GM18526 (cell line): ENCODE results near the gene APC2.

Source experiments
- POLR2A ChIP-seq: IDR thresholded peaks from 3 replicates; pipeline ENCODE4 v1.6.1; 2011; ENCODE audit not compliant: insufficient read length; ENCODE audit errors: extremely low read depth

APC2 gene

GRCh38 chr19:1461862-1462261, 11.9 kb downstream of the APC2 start:
- TF ChIP-seq POLR2A = no peak

DNA sequence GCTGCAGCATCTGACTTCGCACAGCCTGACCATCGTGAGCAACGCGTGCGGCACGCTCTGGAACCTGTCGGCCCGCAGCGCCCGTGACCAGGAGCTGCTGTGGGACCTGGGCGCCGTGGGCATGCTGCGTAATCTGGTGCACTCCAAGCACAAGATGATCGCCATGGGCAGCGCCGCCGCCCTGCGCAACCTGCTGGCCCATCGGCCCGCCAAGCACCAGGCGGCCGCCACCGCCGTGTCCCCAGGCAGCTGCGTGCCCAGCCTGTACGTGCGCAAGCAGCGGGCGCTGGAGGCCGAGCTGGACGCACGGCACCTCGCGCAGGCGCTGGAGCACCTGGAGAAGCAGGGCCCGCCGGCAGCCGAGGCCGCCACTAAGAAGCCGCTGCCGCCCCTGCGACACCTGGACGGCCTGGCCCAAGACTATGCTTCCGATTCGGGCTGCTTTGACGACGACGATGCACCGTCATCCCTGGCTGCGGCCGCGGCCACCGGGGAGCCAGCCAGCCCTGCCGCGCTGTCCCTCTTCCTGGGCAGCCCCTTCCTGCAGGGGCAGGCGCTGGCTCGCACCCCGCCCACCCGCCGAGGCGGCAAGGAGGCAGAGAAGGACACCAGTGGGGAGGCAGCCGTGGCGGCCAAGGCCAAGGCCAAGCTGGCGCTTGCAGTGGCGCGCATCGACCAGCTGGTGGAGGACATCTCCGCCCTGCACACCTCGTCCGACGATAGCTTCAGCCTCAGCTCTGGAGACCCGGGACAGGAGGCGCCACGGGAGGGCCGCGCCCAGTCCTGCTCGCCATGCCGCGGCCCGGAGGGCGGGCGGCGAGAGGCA, 15.5 kb downstream of the APC2 start:
- TF ChIP-seq POLR2A = no peak

DNA sequence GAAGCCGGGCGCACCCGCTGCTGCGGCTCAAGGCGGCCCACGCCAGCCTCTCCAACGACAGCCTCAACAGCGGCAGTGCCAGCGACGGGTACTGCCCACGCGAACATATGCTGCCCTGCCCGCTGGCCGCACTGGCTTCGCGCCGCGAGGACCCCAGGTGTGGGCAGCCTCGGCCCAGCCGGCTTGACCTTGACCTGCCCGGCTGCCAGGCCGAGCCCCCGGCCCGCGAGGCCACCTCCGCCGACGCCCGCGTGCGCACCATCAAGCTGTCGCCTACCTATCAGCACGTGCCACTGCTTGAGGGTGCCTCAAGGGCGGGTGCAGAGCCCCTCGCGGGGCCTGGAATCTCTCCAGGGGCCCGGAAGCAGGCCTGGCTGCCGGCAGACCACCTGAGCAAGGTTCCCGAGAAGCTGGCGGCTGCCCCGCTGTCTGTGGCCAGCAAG, 16.1 kb downstream of the APC2 start:
- no peak for TF ChIP-seq POLR2A

- no peak for TF ChIP-seq POLR2A
Measured at GRCh38 chr19:1466461-1467214, 16.7 kb downstream of the APC2 start.

- no peak for TF ChIP-seq POLR2A
Measured at GRCh38 chr19:1467215-1467489, 17.2 kb downstream of the APC2 start.

GRCh38 chr19:1467490-1468273, 17.8 kb downstream of the APC2 start:
- TF ChIP-seq POLR2A = no peak

DNA sequence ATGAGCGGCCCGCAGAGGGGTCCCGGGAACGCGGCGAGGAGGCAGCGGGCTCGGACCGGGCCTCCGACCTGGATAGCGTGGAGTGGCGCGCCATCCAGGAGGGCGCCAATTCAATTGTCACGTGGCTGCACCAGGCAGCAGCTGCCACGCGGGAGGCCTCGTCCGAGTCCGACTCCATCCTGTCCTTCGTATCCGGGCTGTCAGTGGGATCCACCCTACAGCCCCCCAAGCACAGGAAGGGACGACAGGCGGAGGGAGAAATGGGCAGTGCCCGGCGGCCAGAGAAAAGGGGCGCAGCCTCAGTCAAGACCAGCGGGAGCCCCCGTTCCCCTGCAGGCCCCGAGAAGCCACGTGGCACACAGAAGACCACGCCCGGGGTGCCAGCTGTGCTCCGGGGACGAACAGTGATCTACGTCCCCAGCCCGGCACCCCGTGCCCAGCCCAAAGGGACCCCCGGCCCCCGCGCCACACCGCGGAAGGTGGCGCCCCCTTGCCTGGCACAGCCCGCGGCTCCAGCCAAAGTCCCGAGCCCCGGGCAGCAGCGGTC, 18.4 kb downstream of the APC2 start:
- TF ChIP-seq POLR2A = no peak

DNA sequence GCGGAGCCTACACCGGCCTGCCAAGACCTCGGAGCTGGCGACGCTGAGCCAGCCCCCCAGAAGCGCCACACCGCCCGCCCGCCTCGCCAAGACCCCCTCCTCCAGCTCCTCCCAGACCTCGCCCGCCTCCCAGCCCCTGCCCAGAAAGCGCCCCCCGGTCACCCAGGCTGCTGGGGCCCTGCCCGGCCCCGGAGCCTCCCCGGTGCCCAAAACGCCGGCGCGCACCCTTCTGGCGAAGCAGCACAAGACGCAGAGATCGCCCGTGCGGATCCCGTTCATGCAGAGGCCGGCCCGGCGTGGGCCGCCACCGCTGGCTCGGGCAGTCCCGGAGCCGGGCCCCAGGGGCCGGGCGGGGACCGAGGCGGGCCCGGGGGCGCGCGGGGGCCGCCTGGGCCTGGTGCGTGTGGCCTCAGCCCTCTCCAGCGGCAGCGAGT, 18.9 kb downstream of the APC2 start:
- no peak for TF ChIP-seq POLR2A

GRCh38 chr19:1469255-1470054, 19.5 kb downstream of the APC2 start:
- no peak for TF ChIP-seq POLR2A

GRCh38 chr19:1470055-1470304, 20.1 kb downstream of the APC2 start:
- no peak for TF ChIP-seq POLR2A

- no peak for TF ChIP-seq POLR2A
Measured at GRCh38 chr19:1470305-1471009, 20.5 kb downstream of the APC2 start.

- TF ChIP-seq POLR2A = no peak
Measured at GRCh38 chr19:1471010-1471514, 21.1 kb downstream of the APC2 start.

DNA sequence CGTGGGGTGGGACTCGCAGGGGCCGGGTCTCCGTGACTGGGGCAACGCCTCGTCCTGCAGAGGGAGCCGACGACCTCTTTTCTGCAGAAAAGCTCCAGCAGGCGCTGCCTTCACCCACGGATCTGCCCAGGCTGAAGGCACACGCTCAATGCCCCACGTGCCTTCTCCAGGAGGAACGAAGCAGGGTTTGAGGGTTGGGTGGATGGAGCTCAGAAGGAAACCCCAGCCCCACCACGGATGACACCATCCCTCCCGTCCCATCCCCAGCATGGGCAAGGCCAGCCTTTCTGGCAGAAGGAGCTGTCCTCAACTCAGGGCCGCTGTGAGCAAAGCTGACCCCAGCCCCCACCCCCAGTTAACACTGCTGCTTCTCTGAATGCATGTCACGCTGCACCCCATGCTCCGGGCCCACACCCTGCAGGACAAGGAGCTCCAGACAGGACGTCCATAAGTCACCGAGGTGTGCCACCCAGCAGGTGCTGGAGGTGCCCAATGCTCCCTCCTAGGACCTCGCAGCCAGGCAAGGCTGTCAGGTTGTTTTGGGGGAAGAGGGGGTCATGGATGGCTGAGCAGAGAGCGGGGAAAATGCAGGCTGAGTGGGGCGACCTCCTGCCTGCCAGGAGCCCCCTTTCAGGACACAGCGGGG, 21.7 kb downstream of the APC2 start:
- TF ChIP-seq POLR2A = no peak
